Spleen (tissue), 11 donors: ENCODE results near the gene SNED1. TPM values are rescaled to one million over a fixed set of nuclear protein-coding genes. Genes with fewer than 3 reads are reported as not detected.

ENCODE experiments used
- DNase-seq: peaks from one replicate; pipeline ENCODE4 v3.0.0-alpha.2; 2020
- H3K27ac ChIP-seq, 8 donors: fragments of 200-600 bp; sonication (generic) in 7 of 8; 1 replicate in 4 of 8; 2 replicates in 4 of 8; pipeline versions ENCODE4 v1.5.0 to v1.8.0; 2016 to 2021; ENCODE audit warnings: inconsistent platforms in 4 of 8, mild to moderate bottlenecking in 4 of 8, moderate library complexity in 1 of 8
- H3K27me3 ChIP-seq, 7 donors: fragments of 200-600 bp; sonication (generic) in 6 of 7; replicated peaks in 1 of 7; 1 replicate in 4 of 7; 2 replicates in 3 of 7; pipeline versions ENCODE4 v1.5.0 to v1.8.0; 2016 to 2021; ENCODE audit warnings: inconsistent platforms in 3 of 7, mild to moderate bottlenecking in 1 of 7
- H3K36me3 ChIP-seq, 6 donors: fragments of 200-600 bp; sonication (generic) in 5 of 6; 1 replicate in 4 of 6; 2 replicates in 2 of 6; pipeline versions ENCODE4 v1.5.0 to v1.8.0; 2016 to 2021; ENCODE audit warnings: inconsistent platforms in 2 of 6
- H3K4me1 ChIP-seq, 6 donors: fragments of 200-600 bp; sonication (generic) in 5 of 6; 1 replicate in 3 of 6; 2 replicates in 3 of 6; pipeline versions ENCODE4 v1.5.0 to v1.8.0; 2016 to 2021; ENCODE audit warnings: inconsistent platforms in 3 of 6
- H3K4me3 ChIP-seq, 8 donors: fragments of 200-600 bp; sonication (generic) in 7 of 8; 1 replicate in 4 of 8; 2 replicates in 4 of 8; pipeline versions ENCODE4 v1.5.0 to v1.8.0; 2016 to 2021; ENCODE audit warnings: inconsistent platforms in 4 of 8, mild to moderate bottlenecking in 4 of 8, moderate library complexity in 2 of 8
- H3K9me3 ChIP-seq, 8 donors: fragments of 200-600 bp; sonication (generic) in 7 of 8; 1 replicate in 4 of 8; 2 replicates in 4 of 8; pipeline versions ENCODE4 v1.5.0 to v1.8.0; 2016 to 2021; ENCODE audit warnings: inconsistent platforms in 4 of 8
- CTCF ChIP-seq, 11 experiments: fragments of 200-600 bp in 7 of 11; fragments of 450-650 bp in 4 of 11; sonication (generic) in 4 of 11; IDR thresholded peaks in 8 of 11; conservative IDR thresholded peaks in 3 of 11; 1 replicate in 7 of 11; 2 replicates in 4 of 11; pipeline versions ENCODE4 v1.4.0 to v1.8.0; 2016 to 2021; ENCODE audit warnings: antibody characterized with exemption in 11 of 11, inconsistent platforms in 4 of 11, mild to moderate bottlenecking in 1 of 11
- POLR2A ChIP-seq, 3 donors: fragments of 450-650 bp; IDR thresholded peaks; one replicate each; pipeline ENCODE4 v1.5.1; 2017; ENCODE audit warnings: antibody characterized with exemption in 3 of 3, mild to moderate bottlenecking in 1 of 3
- POLR2AphosphoS5 ChIP-seq, 3 donors: sonication (generic); formaldehyde crosslinking; IDR thresholded peaks; one replicate each; pipeline ENCODE4 v1.5.1; 2017; ENCODE audit warnings: antibody characterized with exemption in 3 of 3
- WGBS, 5 donors: extraction: QIAGEN DNeasy Blood & Tissue Kit in 3 of 5; methylation state at CpG; one replicate each; pipeline versions ENCODE4 v1.1.5 to v1.1.7; 2013 to 2018; 5-methylcytosine and 5-hydroxymethylcytosine counted together
- intact Hi-C: fragments of 100-400 bp; cut with DNase I; formaldehyde crosslinking; loops from one replicate; pipeline ENCODE4 v1.15.0; 2023; ENCODE audit warnings: low total_unique reads
- polyA plus RNA-seq, 3 donors: library from polyadenylated mRNA; stranded (reverse); fragments of 200-250 nt; gene quantifications; one replicate each; pipeline ENCODE4 v1.2.1, GENCODE V29; 2013
- total RNA-seq, 7 donors: library from RNA; depleted of rRNA in 3 of 7; stranded (reverse); fragments of >200 nt in 3 of 7; fragmentation: NEBNext Ultra II Directional in 4 of 7; extraction: Animal tissue kit (Norgen Biotek cat#: 25700) in 4 of 7; gene quantifications; one replicate each; pipeline versions ENCODE4 v1.1.0 to v1.2.1, GENCODE V29; 2016 to 2021
- donor health status: healthy with polysubstance abuse.
- donor health status: DM: no; HTN: no; CAD: no; lungs with moderate emphysema.
- donor health status: DM: no; HTN: no; CAD: no.
- donor health status: Bipolar disorder and iron deficiency.
- donor health status: healthy.
- donor health status: DM: no; HTN: no; CAD: no.
- donor health status: DM: yes; HTN: yes; CAD: no.

Gene SNED1
- total and polyA plus RNA-seq, 10 donors = 2.6 to 85.3 (median 45.5) TPM

DNA sequence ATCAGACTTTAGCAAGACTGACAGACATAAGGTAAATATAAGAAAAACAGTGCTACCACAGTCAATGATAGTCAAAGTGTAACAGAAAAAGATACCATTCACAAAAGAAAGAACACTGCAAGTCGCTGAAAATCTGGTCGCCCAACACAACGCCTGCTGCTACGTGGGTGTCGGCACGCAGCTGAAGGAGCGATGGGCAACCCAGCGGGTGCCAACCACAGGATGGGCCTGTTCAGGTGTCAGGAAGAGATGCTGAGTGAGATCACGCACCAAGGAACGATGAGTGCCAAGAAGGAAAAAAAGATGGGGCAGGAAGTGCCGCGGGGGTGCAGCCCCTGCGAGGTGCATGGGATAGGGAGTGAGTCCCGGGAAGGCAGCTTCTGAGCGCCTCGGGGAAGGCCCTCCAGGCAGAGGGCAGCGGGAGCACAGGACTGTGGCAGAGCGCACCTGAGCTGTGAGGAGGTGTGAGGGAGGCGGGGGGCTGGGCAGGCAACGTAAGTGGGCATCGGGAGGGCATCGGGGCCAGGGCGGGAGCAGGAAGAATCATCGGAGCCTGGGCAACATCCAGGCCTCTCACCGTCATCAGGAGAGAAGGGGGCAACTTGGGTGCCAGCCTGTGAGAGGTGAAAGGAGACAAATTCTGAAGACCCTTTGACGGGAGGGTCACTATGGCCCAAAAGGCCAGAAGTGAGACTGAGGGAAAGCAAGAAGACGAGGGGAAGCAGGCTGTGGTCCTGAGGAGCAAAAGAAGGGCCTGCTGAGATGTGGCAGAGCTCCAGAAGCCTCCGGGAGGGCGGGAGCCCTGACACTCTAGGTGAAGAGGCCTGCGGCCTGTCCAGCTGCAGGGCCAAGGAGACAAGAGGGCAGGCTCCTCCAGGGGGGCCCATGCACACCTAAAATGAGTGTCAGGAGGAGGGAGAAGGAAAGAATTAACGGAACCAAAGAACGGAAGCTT lies 118.5 kb downstream of the SNED1 start:
- intact Hi-C loops = no loop called here
- Histone ChIP-seq H3K27ac (no peak overlapping the region), H3K4me3 (no peak overlapping the region), H3K36me3 (peaks cover 0 to 37% (median 8%) of the 10 kb centered on the region in 6 donors), H3K4me1 (peaks cover 0 to 15% (median 2%) of the 10 kb centered on the region in 6 donors), H3K9me3 (peaks cover 0 to 5% (median 0%) of the 10 kb centered on the region in 8 donors), H3K27me3 (no peaks in the 10 kb centered on the region)
- no peak for TF ChIP-seq POLR2A (IDR thresholded peaks at IDR 0.05)
- no peak for TF ChIP-seq CTCF (IDR thresholded peaks at IDR 0.05 in 8 of 11, conservative IDR thresholded peaks at IDR 0.05 in 3 of 11)
- no peak for TF ChIP-seq POLR2AphosphoS5 (IDR thresholded peaks at IDR 0.05)
- 89 to 97% (median 95%) methylated on average over 32 of the region's 32 CpGs for WGBS, 5 donors
- no peak for DNase-seq

DNA sequence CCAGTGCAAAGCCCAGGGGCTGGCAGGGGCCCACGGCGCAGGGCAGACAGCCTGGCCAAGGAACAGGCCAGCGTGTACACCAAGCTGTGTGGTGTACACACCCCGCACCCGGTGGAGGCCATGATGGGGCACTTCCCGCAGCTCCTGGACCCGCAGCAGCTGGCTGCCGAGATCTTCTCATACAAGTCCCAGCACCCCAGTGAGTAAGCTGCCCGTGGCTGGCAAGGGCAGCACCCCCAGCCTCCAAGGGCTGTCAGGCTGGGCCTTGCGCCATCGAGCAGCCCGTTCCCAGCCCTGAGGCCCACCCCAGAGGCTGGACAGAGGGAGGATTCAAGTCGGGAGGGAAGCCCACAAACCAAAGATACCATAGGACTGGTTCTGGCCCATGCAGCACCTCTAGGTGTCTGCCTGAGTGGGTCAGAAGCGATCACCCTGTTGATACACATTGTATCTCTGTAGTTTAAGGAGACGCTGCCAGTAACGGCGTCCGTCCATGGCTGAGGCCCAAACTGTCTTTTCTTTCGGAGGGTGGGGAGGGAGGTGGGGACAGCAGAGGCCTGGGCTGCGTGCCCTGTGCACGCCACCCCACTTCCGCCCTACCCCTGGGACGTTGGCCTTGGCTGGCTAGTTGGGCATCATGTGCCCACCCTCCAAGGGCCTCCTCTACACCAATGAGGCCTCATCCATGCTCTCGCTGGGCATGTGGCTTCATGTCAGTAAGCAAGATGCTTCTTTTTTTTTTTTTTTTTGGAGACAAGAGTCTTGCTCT lies 120.5 kb downstream of the SNED1 start:
- peaks cover 0 to 5% (median 0%) of the 10 kb centered on the region in 8 donors for H3K9me3 ChIP-seq
- H3K4me3 ChIP-seq = no peak overlapping the region
- no peak for DNase-seq
- H3K27me3 ChIP-seq = no peaks in the 10 kb centered on the region
- WGBS, 5 donors = 89 to 96% (median 95%) methylated on average over 20 to 24 of the region's 24 CpGs
- intact Hi-C loops = no loop called here
- no peak for TF ChIP-seq POLR2AphosphoS5 (IDR thresholded peaks at IDR 0.05)
- TF ChIP-seq POLR2A (IDR thresholded peaks at IDR 0.05) = no peak
- no peak for TF ChIP-seq CTCF (IDR thresholded peaks at IDR 0.05 in 8 of 11, conservative IDR thresholded peaks at IDR 0.05 in 3 of 11)
- H3K27ac ChIP-seq = no peak overlapping the region
- H3K4me1 ChIP-seq = no peaks in the 10 kb centered on the region
- H3K36me3 ChIP-seq = peaks cover 0 to 41% (median 10%) of the 10 kb centered on the region in 6 donors

GRCh38 chr2:241120440-241120839 lies 122.0 kb downstream of the SNED1 start:
- peaks cover 0 to 8% (median 0%) of the 10 kb centered on the region in 6 donors for H3K4me1 ChIP-seq
- no peak for TF ChIP-seq CTCF (IDR thresholded peaks at IDR 0.05 in 8 of 11, conservative IDR thresholded peaks at IDR 0.05 in 3 of 11)
- TF ChIP-seq POLR2AphosphoS5 (IDR thresholded peaks at IDR 0.05) = no peak
- no peak for TF ChIP-seq POLR2A (IDR thresholded peaks at IDR 0.05)
- no peak for DNase-seq
- intact Hi-C loops = no loop called here
- H3K27me3 ChIP-seq = no peaks in the 10 kb centered on the region
- H3K36me3 ChIP-seq = peaks cover 0 to 31% (median 3%) of the 10 kb centered on the region in 6 donors
- peaks cover 0 to 5% (median 0%) of the 10 kb centered on the region in 8 donors for H3K9me3 ChIP-seq
- no peak overlapping the region for H3K27ac ChIP-seq
- WGBS, 5 donors = 93 to 100% (median 97%) methylated on average over 2 of the region's 2 CpGs
- H3K4me3 ChIP-seq = no peak overlapping the region
